Retina (tissue), 1 donor: Measurements from ENCODE around the gene ARTN.

Experiments
- DNase-seq: peaks from one replicate; pipeline ENCODE4 v3.0.0-alpha.2; 2016

ARTN gene

DNA sequence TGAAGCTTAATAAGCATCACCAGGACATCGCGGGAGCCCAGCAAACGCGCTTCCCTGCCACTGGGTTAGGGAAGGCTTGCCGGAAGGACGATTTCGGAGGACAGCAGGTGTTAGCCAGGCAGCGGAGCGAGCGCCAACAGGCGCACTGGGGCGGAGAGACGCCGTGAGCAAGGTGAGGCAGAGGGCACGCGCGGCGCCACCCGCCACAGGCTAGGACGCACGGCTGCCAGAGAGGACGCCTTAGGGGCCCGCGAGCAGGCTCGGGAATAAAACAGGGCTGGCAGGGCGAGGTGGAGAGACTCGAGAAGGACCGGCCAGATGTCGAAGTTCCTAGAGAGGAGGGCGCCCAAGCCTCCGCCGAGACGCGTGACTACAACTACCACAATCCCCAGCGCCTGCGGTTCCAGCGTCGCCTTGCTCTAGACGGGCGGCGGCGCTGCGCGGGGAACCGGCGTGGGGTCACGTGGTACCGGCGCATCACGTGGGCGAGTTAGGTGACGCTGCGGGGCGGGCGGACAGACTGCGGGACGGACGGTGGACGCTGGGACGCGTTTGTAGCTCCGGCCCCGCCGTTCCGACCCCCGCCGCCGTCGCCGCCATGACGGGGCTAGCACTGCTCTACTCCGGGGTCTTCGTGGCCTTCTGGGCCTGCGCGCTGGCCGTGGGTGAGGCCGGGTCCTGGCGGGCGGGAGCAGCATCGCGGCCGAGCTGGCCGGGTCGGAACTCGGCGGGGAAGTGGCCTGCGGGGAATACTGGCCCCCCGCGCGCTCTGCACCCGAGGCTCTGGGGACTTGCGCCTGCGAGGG, 41.0 kb downstream of the ARTN start, which contains the start of gene ATP6V0B:
TSS of gene ATP6V0B (plus strand) at position 518 of the 806 bp plus-strand sequence. CDS start at position 599, 81 bp downstream.
- DNase-seq: peak; percentile 96

DNA sequence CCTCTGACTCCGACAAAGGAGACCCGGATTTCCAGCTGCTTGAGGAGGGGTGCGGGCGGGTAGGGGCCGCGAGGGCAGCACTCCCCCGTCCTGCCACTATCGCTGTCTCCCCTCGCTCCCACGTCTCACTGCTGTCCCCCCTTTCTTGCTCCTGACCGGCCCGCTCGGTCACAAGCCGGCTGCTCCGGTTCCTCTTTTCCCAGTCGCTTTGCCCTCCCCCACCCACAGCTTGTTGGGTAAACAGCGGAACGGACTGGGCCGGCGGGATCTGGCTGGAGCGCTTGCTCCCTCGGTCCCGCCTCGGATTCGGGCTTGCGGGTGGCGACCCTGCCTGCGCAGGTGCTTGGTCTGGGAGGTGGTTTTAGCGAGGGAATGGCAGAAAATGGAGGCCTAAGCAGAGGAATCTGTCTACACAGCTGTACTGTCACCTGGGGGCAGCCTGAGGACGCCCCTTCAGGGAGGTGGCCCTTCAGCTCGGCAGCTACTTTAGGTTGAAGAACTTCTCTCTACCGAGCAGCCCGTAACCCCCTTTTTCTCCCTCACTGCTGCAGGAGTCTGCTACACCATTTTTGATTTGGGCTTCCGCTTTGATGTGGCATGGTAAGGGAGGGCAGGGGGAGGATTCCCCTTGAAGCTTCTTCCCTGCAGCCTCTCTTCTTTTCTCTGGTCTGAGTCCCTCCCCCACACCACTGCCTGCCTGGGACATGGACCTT, 41.8 kb downstream of the ARTN start:
- no peak for DNase-seq

DNA sequence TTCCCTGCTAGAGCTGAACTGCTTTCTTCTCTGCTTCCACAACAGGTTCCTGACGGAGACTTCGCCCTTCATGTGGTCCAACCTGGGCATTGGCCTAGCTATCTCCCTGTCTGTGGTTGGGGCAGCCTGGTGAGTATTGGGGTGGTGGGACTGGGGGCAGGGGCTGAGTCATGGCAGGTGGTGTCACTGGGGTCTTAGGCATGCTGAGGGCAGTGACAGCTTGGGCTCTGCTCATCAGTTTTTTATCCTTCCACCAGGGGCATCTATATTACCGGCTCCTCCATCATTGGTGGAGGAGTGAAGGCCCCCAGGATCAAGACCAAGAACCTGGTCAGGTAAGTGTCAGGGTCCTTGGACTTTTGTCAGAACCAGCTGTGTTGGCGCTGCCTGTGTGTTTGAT, 42.4 kb downstream of the ARTN start:
- no peak for DNase-seq

DNA sequence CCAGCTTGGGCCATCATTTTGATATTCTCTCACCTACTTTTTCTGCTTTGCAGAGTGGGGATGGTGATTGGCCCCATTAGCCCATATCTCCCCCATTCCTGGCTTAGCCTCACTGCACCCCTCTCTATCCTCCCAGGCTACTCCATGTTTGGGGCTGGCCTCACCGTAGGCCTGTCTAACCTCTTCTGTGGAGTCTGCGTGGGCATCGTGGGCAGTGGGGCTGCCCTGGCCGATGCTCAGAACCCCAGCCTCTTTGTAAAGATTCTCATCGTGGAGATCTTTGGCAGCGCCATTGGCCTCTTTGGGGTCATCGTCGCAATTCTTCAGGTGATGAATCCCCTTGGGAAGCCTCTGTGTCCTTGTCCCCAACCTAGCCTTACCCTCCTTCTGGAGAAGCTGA, 43.3 kb downstream of the ARTN start:
- DNase-seq: no peak

DNA sequence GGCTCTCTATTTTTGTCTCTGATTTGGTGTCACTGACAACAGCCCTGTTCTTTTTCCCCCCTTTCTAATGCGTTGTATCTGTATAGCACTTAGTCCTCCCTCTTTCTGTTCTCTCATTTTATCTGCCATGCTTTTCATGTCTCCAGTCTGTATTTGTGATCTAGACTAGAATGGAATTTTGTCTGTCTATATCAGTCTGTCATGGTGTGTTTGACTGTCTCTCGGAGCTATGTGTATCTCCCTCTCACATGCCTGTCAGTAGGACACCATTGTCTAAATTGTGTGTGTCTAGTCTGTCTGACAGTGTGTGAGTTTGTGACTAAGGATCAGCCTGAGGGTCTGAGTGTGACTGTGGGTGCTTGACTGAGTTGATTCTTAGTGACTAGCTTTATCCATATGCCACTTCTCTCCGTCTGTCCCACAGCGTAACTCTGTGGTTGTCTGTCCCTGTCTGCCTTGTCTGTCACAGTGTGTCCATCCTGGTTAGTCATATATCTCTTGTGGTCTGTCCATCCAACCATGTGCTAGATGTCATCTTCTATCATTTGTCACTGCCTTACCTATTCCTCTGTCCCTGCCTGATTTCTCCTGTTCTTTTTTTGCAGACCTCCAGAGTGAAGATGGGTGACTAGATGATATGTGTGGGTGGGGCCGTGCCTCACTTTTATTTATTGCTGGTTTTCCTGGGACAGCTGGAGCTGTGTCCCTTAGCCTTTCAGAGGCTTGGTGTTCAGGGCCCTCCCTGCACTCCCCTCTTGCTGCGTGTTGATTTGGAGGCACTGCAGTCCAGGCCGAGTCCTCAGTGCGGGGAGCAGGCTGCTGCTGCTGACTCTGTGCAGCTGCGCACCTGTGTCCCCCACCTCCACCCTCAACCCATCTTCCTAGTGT, 44.0 kb downstream of the ARTN start:
- no peak for DNase-seq

DNA sequence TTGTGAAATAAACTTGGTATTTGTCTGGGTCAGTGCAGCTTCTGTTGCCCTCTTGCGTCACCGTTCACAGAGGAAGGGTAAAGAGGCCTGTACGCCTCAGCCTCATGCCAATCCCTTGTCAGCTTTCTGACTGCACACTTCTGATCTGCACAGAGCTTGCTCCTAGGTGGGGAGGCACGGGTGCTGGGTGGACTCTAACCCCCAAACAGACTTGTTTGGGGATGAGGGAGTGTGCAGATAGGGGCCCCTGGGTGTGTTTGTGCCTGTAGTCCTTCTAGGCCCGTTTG, 44.6 kb downstream of the ARTN start:
- no peak for DNase-seq

DNA sequence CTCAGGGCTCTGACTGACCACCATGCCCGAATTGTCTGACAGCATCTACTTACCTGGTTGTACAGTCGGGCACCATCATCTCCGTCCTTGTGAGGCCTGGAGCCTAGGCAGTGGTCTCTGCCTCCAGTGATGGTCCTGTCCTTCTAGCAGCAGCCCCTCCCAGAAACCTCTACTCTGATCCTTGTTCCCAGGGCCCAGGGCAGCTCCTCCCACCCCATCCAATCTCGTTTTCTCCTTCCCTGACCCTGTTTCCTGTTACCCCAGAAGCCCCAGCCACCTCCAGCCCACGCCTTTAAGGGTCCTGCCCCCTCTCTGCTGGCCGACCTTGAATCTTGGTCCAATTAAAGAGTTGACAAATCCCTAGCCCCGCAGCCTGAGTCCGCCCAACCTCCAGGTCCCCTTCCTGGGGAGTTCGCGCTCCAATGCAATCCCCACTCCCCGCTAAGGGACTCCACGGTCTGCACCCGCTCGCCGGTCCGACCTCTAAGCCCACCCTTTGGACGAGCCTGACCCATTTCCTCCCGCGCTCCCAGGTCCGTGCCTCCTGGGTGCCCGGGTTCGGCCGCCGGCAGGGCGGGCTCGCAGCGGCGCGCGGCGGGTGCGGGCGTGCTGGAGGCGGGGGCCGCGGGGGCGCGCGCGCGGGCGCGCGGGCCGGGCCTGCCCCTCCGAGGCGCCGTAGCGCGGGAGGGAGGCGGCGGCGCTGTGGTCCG, 45.1 kb downstream of the ARTN start, which contains the start of gene B4GALT2:
TSS of gene B4GALT2 (plus strand) at position 660 of the 710 bp plus-strand sequence. CDS start 1,951 bp downstream, outside the sequence.
- DNase-seq: peak; percentile 71

DNA sequence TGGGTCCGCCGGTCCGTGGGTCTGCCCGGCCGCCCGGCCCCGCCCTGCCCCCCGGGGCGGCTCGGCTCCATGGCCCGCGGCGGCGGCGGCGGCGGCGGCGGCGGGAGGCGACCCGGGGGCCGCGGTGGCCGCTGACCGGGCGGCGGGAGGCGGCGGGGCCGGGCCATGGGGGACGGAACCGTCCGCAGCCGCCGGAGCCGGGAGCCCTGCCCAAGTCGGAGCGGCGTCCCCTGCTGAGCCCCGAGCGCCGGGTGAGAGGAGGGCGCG, 45.6 kb downstream of the ARTN start:
- no peak for DNase-seq

DNA sequence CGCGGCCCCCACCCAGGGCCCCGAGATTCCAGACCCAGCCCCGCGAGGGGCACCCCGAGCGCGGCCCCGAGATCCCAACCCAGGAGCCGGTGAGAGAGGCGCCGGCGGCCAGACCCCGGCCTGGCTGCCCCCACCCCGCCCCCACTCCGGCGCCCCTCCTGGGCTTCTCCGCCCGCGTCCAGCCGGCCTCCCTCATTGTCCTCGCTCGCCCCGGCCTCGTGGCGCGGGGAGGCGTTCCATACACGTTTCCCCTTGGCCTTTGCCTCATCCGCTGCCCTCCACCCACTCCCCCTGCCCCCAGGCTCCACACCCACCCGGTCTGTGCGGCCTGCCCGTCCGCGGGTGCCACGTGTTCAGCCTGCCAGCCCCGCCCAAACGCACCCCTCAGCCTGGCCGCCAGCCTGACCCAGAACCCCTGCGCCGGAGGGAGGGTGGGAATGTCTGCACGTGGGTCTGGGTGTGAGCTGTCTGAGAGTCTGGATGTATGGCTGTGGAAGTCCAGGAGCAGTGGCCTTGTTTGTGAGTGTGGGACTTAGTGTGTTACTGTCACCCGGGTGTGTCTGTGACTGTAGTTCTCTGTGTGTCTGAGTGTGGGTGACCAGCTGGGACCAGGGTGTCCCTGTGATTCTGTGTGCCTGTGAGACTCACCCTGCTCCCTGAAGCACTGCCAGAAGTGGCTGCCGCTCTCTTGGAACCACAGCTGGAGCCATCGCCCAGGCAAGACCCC, 46.1 kb downstream of the ARTN start:
- DNase-seq: peak; percentile 75

DNA sequence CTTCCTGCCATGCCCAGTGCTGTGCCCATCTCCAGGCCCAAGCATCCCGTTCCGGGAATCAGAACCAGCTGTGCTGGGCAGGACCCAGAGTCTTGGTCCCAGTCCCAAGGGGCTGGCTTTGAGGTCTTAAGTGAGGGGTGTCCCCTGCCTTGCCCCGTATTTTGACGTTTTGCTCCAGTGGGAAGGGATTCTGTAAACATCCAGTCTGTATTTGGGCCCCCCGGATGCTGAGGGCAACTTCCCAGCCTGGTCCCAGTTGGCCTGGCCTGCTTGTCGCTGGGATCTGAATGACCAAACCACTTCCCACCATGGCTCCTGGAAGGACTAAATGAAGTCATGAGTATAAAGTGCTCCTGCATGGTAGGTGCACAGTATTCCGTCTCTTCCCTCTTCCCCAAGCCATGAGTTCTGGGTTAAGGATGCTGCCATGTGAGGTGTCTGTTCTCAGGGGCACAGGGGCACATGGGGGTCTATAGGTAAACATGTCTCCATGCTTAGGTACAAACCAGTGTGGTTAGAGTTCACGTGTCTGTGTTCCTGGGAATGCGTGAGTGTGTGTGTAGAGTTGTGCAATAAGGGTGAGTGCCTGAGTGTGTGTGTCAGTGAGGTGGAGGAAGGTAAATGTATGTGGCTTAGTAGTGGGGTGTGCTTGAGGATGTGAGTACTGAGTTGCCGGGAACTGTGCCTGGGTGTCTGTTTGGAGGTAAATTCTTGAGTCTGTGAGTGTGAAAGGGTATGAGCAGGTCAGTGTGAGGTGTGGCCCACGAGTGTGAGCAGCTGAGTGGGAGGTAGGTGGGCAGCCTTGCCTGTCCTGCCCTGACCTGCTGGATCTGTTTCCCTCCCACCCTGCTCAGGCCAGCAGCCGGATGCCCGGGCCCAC, 46.9 kb downstream of the ARTN start:
- DNase-seq: peak; percentile 18

DNA sequence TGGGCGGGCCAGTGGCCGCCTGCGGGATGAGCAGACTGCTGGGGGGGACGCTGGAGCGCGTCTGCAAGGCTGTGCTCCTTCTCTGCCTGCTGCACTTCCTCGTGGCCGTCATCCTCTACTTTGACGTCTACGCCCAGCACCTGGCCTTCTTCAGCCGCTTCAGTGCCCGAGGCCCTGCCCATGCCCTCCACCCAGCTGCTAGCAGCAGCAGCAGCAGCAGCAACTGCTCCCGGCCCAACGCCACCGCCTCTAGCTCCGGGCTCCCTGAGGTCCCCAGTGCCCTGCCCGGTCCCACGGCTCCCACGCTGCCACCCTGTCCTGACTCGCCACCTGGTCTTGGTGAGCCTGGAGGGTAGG, 47.5 kb downstream of the ARTN start:
- no peak for DNase-seq

DNA sequence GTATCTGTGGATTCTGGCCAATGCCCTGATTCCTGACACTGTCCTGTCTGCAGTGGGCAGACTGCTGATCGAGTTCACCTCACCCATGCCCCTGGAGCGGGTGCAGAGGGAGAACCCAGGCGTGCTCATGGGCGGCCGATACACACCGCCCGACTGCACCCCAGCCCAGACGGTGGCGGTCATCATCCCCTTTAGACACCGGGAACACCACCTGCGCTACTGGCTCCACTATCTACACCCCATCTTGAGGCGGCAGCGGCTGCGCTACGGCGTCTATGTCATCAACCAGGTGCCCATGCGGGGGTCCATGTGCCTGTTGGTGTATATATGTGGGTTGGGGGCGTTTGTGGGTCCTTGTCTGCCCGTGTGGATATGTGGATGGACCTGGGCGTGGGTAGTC, 48.0 kb downstream of the ARTN start:
- DNase-seq: no peak

DNA sequence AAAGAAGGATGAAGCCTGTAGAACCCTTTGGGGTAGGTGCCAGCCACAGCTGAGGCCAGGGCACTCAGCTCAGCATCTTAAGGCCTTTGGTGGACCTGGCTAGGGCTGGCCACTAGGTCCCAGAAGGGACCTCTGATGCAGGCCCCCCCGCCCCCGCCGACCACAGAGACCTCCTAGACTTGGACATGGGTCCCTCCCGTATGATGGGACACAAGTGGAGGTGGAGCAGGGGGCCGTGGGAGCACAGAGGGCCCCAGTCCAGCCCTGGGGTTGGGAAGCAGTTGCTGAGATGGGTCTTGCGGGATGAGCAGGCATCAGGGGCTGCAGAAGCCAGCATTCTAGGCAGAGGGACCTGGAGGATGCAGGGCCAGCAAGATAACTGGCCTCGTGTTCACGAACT, 48.6 kb downstream of the ARTN start:
- DNase-seq: no peak

DNA sequence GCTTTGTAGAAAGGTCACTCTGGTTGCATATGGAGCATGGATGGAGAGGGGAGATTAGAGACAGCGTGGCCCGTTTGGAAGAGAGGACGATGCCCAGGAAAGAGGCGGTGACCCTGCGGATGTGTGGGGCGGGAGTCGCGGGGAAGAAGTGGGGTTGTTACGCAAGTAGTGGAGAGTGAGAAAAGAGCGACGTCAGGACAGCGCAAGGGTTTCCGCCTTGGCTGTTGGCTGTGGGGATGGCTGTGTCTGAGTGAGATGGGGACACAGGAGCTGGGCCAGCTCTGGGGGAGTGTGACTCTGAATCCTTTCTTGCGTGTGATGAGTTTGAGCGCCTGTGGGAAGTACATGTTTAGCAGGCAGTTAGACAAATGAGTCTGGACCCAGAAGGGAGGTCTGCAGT, 49.2 kb downstream of the ARTN start:
- no peak for DNase-seq

DNA sequence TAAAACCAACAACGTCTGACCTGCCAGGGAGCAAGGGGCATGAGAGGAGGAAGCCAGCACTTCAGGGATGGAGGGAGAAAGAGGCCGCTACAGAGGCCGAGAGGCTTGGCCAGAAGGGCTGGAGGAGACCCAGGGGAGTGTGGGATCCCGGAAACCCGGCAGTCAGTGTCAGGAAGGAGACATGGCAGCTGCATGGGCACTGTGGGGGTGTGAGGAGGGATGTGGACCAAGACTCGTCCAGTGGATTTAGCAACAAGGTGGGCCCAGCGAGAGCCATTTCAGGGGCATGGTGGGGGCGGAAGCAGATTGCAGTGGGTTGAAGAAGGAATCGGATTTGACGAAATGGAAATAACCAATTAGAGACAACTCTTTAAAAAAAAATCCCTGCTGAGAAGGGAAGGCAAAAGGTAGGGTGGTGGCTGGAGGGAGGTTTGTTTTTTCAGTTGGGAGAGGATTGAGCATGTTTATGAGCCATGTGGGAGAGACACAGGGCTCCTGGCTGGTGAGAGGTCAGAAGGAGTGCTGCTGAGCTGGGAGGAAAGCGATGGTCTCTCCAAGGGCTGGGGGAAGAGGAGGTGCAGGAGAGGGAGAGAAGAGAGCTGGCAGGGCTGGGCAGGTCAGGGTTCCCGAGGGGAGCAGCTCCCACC, 49.8 kb downstream of the ARTN start:
- DNase-seq: no peak

DNA sequence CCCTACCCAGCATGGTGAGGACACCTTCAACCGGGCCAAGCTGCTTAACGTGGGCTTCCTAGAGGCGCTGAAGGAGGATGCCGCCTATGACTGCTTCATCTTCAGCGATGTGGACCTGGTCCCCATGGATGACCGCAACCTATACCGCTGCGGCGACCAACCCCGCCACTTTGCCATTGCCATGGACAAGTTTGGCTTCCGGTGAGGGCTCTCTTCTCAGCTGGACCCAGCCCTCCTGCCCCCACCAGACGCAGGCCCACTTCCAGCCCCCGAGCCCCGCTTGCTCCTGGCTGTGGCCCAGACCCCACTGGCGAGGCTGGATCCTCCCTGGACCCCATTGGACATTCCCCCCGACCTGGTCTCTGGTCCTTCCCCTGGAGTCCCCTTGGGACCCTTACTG, 51.3 kb downstream of the ARTN start:
- no peak for DNase-seq

DNA sequence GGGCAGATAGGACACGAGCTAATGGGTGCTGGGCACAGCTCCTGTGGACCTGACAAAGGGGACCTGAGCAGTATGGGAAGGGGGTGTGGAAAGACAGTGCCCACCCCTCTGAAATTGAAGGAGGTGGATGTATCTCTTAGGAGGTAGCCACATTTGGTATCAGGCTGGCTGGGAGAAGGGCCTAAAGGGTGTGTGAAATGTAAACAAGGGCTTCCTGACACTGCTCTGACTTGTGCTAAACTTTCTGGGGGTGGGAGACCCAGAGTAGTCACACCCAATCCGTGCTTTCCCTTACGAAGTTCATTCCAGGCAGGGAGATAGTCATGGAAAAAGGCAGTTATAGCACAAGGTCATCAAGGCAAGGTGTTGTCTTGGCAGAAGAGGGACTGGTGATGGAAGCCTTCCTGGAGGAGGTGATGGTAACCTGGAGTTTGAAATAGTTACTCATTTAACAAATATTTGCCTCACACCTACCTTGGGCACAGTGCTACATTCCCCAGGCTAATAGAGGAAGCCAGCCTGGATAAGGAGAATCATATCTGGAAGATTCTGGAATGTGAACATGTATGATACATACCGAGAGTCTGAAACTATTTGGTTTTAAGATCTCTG, 52.5 kb downstream of the ARTN start:
- DNase-seq: no peak

DNA sequence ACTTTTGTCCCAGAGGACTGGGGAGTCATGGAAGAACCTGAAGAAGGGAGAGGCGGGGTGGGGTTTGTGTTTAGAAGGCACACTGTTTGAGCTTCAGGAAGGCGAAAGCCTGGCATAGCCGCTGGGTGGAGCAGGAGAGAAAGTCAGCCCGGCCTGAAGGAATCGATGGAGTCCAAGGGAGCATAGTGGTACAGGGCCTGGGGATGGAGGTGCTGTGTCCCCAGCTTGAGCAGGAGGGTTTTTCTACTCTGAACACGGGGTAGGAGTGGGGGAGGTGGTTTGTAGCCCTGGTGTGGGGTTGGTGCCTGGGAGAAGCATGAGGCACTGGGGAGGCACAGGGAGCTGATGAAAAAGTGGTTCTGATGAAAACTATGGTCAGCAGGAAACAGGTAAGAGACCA, 53.1 kb downstream of the ARTN start:
- no peak for DNase-seq
